ENCODE measurements around the gene JPH2. TPM values are rescaled to one million over a fixed set of nuclear protein-coding genes. Genes with fewer than 3 reads are reported as not detected.

JPH2 gene
- total RNA-seq, 1 experiment from 2014 or later, result 14.7 TPM

GRCh38 chr20:44091026-44091425 is 96.0 kb downstream of the JPH2 start:
- no TSS peak for BruUV-seq (replicated peaks)
- POLR2A ChIA-PET, result interaction anchor here (2.0 kb wide), 1 partner anchor 633 kb away, joined by 10 read pairs; the partner anchor contains the start of gene SRSF6
- intact Hi-C loops (cut with micrococcal nuclease), result no loop called here
- no peak overlapping the region for H3K27ac Mint-ChIP-seq (ENCODE audit: low read depth, unreplicated experiment)
- DNase-seq (ENCODE audit: unreplicated experiment), result no peak
- H3K4me1 Mint-ChIP-seq (ENCODE audit: insufficient read depth, unreplicated experiment), result peaks cover 12% of the 10 kb centered on the region
- CTCF ChIA-PET, result interaction anchor here (0.7 to 16.2 kb wide), 9 partner anchors 7 to 642 kb away, joined by 3 to 521 read pairs (median 5); no protein-coding TSS in a partner anchor
- no peak overlapping the region for H3K4me3 Mint-ChIP-seq (ENCODE audit: unreplicated experiment)
- no peaks in the 10 kb centered on the region for H3K9me3 Mint-ChIP-seq (ENCODE audit: unreplicated experiment)
- TF ChIP-seq, protein P1, sequence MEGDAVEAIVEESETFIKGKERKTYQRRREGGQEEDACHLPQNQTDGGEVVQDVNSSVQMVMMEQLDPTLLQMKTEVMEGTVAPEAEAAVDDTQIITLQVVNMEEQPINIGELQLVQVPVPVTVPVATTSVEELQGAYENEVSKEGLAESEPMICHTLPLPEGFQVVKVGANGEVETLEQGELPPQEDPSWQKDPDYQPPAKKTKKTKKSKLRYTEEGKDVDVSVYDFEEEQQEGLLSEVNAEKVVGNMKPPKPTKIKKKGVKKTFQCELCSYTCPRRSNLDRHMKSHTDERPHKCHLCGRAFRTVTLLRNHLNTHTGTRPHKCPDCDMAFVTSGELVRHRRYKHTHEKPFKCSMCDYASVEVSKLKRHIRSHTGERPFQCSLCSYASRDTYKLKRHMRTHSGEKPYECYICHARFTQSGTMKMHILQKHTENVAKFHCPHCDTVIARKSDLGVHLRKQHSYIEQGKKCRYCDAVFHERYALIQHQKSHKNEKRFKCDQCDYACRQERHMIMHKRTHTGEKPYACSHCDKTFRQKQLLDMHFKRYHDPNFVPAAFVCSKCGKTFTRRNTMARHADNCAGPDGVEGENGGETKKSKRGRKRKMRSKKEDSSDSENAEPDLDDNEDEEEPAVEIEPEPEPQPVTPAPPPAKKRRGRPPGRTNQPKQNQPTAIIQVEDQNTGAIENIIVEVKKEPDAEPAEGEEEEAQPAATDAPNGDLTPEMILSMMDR (IDR thresholded peaks at IDR 0.05; ENCODE audit: unreplicated experiment), result no peak
- H3K27me3 Mint-ChIP-seq (ENCODE audit: insufficient read depth, unreplicated experiment), result no peaks in the 10 kb centered on the region
- H3K36me3 Mint-ChIP-seq (ENCODE audit: insufficient read depth, unreplicated experiment), result no peaks in the 10 kb centered on the region

GRCh38 chr20:44089987-44090674 is 96.9 kb downstream of the JPH2 start:
- TF ChIP-seq, protein P1 (IDR thresholded peaks at IDR 0.05; ENCODE audit: unreplicated experiment), result no peak
- peak; percentile 81 for DNase-seq (ENCODE audit: unreplicated experiment)
- POLR2A ChIA-PET, result interaction anchor here (0.5 to 2.0 kb wide), 12 partner anchors 9 to 868 kb away, joined by 3 to 10 read pairs (median 4); partner anchors contain the start of genes IFT52 and SRSF6
- Mint-ChIP-seq H3K9me3 (ENCODE audit: unreplicated experiment) (no peaks in the 10 kb centered on the region), H3K27me3 (ENCODE audit: insufficient read depth, unreplicated experiment) (no peaks in the 10 kb centered on the region), H3K27ac (ENCODE audit: low read depth, unreplicated experiment) (no peak overlapping the region), H3K4me3 (ENCODE audit: unreplicated experiment) (no peak overlapping the region), H3K4me1 (ENCODE audit: insufficient read depth, unreplicated experiment) (peaks cover 12% of the 10 kb centered on the region), H3K36me3 (ENCODE audit: insufficient read depth, unreplicated experiment) (no peaks in the 10 kb centered on the region)
- CTCF ChIA-PET, result interaction anchor here (0.7 to 16.2 kb wide), 7 partner anchors 10 to 641 kb away, joined by 3 to 521 read pairs (median 5); no protein-coding TSS in a partner anchor
- no TSS peak for BruUV-seq (replicated peaks)
- intact Hi-C loops (cut with micrococcal nuclease), result no loop called here

DNA sequence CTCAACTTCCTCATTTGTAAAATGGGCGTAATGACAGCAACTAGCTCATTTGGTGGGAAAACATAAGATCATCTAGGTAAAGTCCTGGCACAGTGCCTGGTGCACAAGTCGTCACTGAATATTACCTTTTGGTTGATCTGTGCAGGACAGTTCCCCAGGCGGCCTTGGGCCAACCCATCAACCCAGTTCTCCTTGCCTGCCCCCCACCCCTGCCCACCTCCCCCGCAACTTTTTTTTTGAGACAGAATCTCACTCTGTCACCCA is 99.2 kb downstream of the JPH2 start:
- peaks cover 13% of the 10 kb centered on the region for H3K4me1 Mint-ChIP-seq (ENCODE audit: insufficient read depth, unreplicated experiment)
- POLR2A ChIA-PET, result interaction anchor here (1.2 kb wide), 1 partner anchor 630 kb away, joined by 5 read pairs; the partner anchor contains the start of gene SRSF6
- no peak for DNase-seq (ENCODE audit: unreplicated experiment)
- H3K4me3 Mint-ChIP-seq (ENCODE audit: unreplicated experiment), result no peak overlapping the region
- TF ChIP-seq, protein P1 (IDR thresholded peaks at IDR 0.05; ENCODE audit: unreplicated experiment), result no peak
- H3K9me3 Mint-ChIP-seq (ENCODE audit: unreplicated experiment), result no peaks in the 10 kb centered on the region
- H3K27ac Mint-ChIP-seq (ENCODE audit: low read depth, unreplicated experiment), result no peak overlapping the region
- no TSS peak for BruUV-seq (replicated peaks)
- no peaks in the 10 kb centered on the region for H3K36me3 Mint-ChIP-seq (ENCODE audit: insufficient read depth, unreplicated experiment)
- H3K27me3 Mint-ChIP-seq (ENCODE audit: insufficient read depth, unreplicated experiment), result no peaks in the 10 kb centered on the region
- intact Hi-C loops (cut with micrococcal nuclease), result no loop called here
- CTCF ChIA-PET, result interaction anchor here (0.6 to 16.2 kb wide), 8 partner anchors 30 to 549 kb away, joined by 3 to 521 read pairs (median 4); no protein-coding TSS in a partner anchor

GRCh38 chr20:44087051-44087856 is 99.7 kb downstream of the JPH2 start:
- POLR2A ChIA-PET, result interaction anchor here (1.1 to 1.2 kb wide), 2 partner anchors 8 to 630 kb away, joined by 5 read pairs; partner anchors contain the start of gene SRSF6
- TF ChIP-seq, protein P1 (IDR thresholded peaks at IDR 0.05; ENCODE audit: unreplicated experiment), result no peak
- Mint-ChIP-seq H3K4me1 (ENCODE audit: insufficient read depth, unreplicated experiment) (peaks cover 14% of the 10 kb centered on the region), H3K36me3 (ENCODE audit: insufficient read depth, unreplicated experiment) (no peaks in the 10 kb centered on the region), H3K9me3 (ENCODE audit: unreplicated experiment) (no peaks in the 10 kb centered on the region), H3K27ac (ENCODE audit: low read depth, unreplicated experiment) (no peak overlapping the region), H3K4me3 (ENCODE audit: unreplicated experiment) (no peak overlapping the region), H3K27me3 (ENCODE audit: insufficient read depth, unreplicated experiment) (no peaks in the 10 kb centered on the region)
- no peak for DNase-seq (ENCODE audit: unreplicated experiment)
- intact Hi-C loops (cut with micrococcal nuclease), result no loop called here
- CTCF ChIA-PET, result interaction anchor here (0.6 to 16.2 kb wide), 7 partner anchors 103 to 549 kb away, joined by 3 to 521 read pairs (median 3); no protein-coding TSS in a partner anchor
- BruUV-seq (replicated peaks), result no TSS peak
